Cardiac fibroblast (primary cell): ENCODE data around the gene ZNF774.
"Not testable (repeated sequence)": the region's sequence is repeated elsewhere in the genome, so short reads cannot be mapped to it uniquely, and the experiment has no call there.

Source experiments
- DNase-seq, 2 donors: peaks; one replicate each; pipeline versions ENCODE4 v3.0.0 to v3.0.0-alpha.2; 2010; ENCODE audit warnings: low read depth in 2 of 2
- H3K4me3 ChIP-seq, 2 donors: replicated peaks in 1 of 2; 1 replicate in 1 of 2; 2 replicates in 1 of 2; pipeline ENCODE4 v1.5.1; 2011; ENCODE audit warnings: low read depth in 2 of 2, low read length in 2 of 2, mild to moderate bottlenecking in 2 of 2, moderate library complexity in 1 of 2
- TF ChIP-seq, protein P1 (sequence below): IDR thresholded peaks from one replicate; pipeline ENCODE4 v1.5.1; 2011; ENCODE audit warnings: low read depth, mild to moderate bottlenecking, low read length, inconsistent platforms

The ZNF774 gene

DNA sequence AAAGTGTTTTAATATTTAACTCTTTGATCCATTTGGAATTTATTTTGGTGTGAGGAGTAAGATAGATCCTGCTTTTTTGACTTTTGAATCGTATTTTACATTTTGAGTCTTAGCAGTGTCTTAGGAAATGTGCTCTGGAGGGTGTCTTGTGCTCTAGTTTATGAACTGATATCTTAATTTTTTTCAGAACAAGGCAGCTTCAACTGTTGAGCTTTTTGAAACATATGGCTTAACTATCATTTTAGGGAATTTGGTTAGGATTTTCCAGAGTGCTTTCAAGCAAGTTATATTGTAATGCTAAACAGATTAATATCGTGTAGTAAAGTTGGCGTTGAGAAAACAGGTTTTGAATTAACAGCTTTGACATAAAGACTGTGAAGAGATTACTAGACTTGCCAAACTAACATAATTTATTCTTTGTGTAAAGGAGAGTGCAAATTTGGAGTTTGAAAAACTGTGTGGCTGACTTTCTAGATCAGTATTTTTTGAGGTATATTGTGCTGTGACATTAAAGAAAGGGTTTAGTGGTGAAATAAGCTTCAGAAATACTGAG, 53.0 kb downstream of the ZNF774 start:
- H3K4me3 ChIP-seq, result no peak overlapping the region
- DNase-seq, result no peak
- TF ChIP-seq, protein P1, sequence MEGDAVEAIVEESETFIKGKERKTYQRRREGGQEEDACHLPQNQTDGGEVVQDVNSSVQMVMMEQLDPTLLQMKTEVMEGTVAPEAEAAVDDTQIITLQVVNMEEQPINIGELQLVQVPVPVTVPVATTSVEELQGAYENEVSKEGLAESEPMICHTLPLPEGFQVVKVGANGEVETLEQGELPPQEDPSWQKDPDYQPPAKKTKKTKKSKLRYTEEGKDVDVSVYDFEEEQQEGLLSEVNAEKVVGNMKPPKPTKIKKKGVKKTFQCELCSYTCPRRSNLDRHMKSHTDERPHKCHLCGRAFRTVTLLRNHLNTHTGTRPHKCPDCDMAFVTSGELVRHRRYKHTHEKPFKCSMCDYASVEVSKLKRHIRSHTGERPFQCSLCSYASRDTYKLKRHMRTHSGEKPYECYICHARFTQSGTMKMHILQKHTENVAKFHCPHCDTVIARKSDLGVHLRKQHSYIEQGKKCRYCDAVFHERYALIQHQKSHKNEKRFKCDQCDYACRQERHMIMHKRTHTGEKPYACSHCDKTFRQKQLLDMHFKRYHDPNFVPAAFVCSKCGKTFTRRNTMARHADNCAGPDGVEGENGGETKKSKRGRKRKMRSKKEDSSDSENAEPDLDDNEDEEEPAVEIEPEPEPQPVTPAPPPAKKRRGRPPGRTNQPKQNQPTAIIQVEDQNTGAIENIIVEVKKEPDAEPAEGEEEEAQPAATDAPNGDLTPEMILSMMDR, result no peak

DNA sequence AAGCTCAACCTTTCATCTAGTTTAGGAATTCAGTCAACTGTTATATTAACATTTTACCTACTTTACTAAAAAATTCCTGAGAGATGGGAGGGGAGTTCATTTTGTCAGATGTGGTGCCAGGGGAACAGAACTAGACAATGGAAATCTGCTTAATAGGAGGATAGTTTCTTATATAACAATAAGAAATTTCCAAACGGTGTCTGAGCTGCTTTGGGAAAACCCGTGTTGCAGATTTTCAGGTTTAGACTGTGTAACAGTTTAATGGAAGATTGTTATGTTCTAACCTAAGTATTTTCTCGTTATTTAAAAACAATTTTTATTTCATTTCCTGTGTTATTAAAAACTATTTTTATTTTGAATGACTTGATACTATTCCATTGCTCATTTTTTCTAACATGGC, 55.3 kb downstream of the ZNF774 start:
- no peak for DNase-seq
- no peak overlapping the region for H3K4me3 ChIP-seq
- TF ChIP-seq, protein P1, result no peak

DNA sequence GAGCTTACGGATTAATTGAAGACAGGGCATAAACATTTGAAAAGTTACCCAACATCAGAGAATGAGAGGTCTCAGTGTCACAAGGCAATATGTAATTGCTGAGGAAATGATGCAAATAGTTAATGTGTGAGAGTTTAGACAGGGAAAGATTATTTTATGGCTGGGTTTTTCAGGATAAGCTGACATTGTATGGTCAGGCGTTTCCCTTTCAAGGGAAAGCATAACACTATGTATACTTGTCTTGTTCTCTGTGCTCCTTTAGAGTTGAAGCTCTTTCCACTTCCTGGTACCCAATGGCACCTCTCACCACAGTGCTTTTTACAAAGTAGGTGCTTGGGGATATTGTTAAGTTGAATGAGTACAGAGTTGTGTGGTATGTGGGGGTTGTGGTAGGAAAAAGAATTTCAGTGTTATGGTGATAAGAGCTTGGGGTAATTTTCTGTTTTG, 55.8 kb downstream of the ZNF774 start:
- no peak overlapping the region for H3K4me3 ChIP-seq
- TF ChIP-seq, protein P1, result no peak
- peak; percentile 38 to 79 for DNase-seq

DNA sequence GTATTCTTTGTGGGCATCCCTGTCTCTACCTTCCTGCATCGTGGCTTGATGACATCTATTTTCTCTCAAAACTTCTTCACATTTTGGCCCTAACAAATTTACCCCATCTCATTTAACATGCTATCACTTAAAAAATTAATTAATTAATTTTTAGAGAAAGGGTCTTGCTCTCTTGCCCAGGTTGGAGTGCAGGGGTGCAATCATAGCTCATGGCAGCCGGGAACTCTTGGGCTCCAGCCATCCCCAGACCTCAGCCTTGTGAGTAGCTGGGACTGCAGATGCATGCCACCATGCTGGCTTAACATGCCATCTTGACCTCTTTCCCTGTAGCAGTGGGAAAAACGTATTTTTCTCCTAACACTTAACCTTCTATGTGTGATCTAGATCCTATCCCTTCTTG, 56.6 kb downstream of the ZNF774 start:
- TF ChIP-seq, protein P1, result no peak
- no peak overlapping the region for H3K4me3 ChIP-seq

DNA sequence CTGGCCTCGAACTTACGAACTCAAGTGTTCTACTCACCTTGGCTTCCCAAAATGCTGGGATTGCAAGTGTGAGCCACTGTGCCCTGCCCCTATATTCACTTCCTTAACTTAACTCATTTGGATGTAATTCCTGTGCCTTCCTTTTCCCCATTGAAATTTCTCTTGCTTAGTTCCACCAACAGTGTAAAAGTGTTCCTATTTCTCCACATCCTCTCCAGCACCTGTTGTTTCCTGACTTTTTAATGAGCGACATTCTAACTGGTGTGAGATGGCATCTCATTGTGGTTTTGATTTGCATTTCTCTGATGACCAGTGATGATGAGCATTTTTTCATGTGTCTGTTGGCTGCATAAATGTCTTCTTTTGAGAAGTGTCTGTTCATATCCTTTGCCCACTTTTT, 57.5 kb downstream of the ZNF774 start:
- DNase-seq, H3K4me3 ChIP-seq: not testable (repeated sequence)

More for the DNA sequence above, 56.6 kb downstream of the ZNF774 start:
- DNase-seq, result no peak

DNA sequence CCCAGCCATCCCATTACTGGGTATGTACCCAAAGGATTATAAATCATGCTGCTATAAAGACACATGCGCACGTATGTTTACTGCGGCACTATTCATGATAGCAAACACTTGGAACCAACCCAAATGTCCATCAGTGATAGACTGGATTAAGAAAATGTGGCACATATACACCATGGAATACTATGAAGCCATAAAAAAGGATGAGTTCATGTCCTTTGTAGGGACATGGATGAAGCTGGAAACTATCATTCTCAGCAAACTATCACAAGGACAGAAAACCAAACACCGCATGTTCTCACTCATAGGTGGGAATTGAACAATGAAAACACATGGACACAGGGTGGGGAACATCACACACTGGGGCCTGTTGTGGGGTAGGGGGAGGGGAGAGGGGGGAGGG, 58.2 kb downstream of the ZNF774 start:
- H3K4me3 ChIP-seq, DNase-seq: not testable (repeated sequence)

DNA sequence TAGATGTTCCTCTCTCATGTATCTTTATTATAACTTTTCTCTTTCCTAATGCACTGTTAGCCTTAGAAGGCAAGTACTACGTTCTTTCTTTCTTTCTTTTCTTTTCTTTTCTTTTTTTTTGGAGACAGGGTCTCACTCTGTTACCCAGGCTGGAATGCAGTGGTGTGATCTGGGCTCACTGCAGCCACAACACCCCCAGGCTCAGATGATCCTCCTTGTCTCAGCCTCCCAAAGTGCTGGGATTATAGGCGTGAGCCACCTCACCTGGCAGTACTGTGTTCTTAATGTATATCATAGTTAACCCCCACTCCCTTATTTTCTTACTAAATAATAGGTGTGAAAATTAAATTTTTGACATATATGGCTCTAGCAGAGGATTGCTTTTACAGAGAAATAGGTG, 59.1 kb downstream of the ZNF774 start:
- no peak overlapping the region for H3K4me3 ChIP-seq
- TF ChIP-seq, protein P1, result no peak
- no peak for DNase-seq
